Right lobe of liver (tissue), 6 donors: ENCODE measurements around the gene ADCY9. TPM values are rescaled to one million over a fixed set of nuclear protein-coding genes. Genes with fewer than 3 reads are reported as not detected.

ENCODE experiments used
- ATAC-seq, 4 donors: fragments of 200-7000 bp; cut with Tn5 transposase; one replicate each; pipeline ENCODE4 v1.9.1; 2020; ENCODE audit warnings: mild to moderate bottlenecking in 4 of 4, moderate library complexity in 4 of 4
- DNase-seq, 3 donors: peaks; one replicate each; pipeline ENCODE4 v3.0.0-alpha.2; 2020
- H3K27ac ChIP-seq, 3 donors: fragments of 200-600 bp; one replicate each; pipeline ENCODE4 v1.8.0; 2022
- H3K27me3 ChIP-seq, 2 donors: fragments of 200-600 bp; one replicate each; pipeline ENCODE4 v1.8.0; 2022
- H3K36me3 ChIP-seq, 4 donors: fragments of 200-600 bp; sonication (generic) in 1 of 4; one replicate each; pipeline versions ENCODE4 v1.5.1 to v1.8.0; 2017 to 2022; ENCODE audit warnings: control low read depth in 1 of 4
- H3K4me1 ChIP-seq, 4 donors: fragments of 200-600 bp; sonication (generic) in 1 of 4; one replicate each; pipeline versions ENCODE4 v1.5.1 to v1.8.0; 2017 to 2022; ENCODE audit warnings: control low read depth in 1 of 4
- H3K4me3 ChIP-seq, 3 donors: fragments of 200-600 bp; one replicate each; pipeline ENCODE4 v1.8.0; 2022
- H3K9me3 ChIP-seq, 4 donors: fragments of 200-600 bp; sonication (generic) in 1 of 4; one replicate each; pipeline versions ENCODE4 v1.5.1 to v1.8.0; 2017 to 2022; ENCODE audit warnings: control low read depth in 1 of 4
- POLR2A ChIP-seq: fragments of 450-650 bp; IDR thresholded peaks from one replicate; pipeline ENCODE4 v1.6.1; 2017; ENCODE audit warnings: antibody characterized with exemption, mild to moderate bottlenecking
- WGBS: methylation state at CpG from one replicate; pipeline ENCODE4 v1.1.6; 2018; ENCODE audit warnings: low coverage, low lambda C conversion rate; ENCODE audit not compliant: insufficient coverage; ENCODE audit errors: missing lambda C conversion rate; 5-methylcytosine and 5-hydroxymethylcytosine counted together
- intact Hi-C, 2 donors: fragments of 100-400 bp; cut with DNase I; formaldehyde crosslinking; loops; one replicate each; pipeline versions ENCODE4 v1.11.2 to v1.14.1; 2022
- total RNA-seq, 6 experiments: library from RNA; depleted of rRNA in 2 of 6; stranded (reverse); fragments of >200 nt in 2 of 6; fragmentation: NEBNext Ultra II Directional in 3 of 6; extraction: Animal tissue kit (Norgen Biotek cat#: 25700) in 3 of 6; gene quantifications; one replicate each; pipeline versions ENCODE4 v1.1.0 to v1.2.4, GENCODE V29; 2016 to 2023
- TF ChIP-seq, protein P1 (sequence below), 4 donors: fragments of 200-600 bp in 3 of 4; fragments of 450-650 bp in 1 of 4; IDR thresholded peaks; one replicate each; pipeline versions ENCODE4 v1.5.1 to v1.8.0; 2016 to 2022; ENCODE audit warnings: antibody characterized with exemption in 4 of 4, mild to moderate bottlenecking in 2 of 4
- donor health status: DM: no; HTN: yes; CAD: no.
- donor health status: DM: no; HTN: no; CAD: no.
- donor health status: DM: no; HTN: no; CAD: no.
- donor health status: DM: no; HTN: yes; CAD: no.
- donor health status: DM: no; HTN: yes; CAD: no.

The ADCY9 gene
- total RNA-seq, 6 experiments from 2014 or later: 17.3 to 41.5 (median 25.6) TPM

DNA sequence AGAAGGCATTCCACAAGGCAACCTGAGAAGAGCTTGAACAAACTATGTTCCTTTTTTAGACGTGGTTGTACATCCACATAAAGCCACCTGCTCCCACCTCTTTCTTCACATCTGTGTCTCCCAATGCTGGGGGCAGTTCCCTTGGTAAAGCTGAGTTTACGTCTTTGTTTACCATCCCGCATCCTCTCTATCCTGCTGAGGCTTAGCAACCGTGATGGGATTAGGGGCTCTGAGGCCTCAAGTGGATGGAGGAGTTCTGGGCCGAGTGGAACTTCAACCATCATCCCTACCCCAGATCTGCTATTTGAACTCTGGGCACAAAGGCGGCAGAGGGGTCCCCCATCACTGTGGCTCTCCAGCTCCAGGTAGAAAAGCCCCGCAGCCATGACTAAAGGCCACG lies 141.5 kb downstream of the ADCY9 start:
- no peaks in the 10 kb centered on the region for H3K27me3 ChIP-seq
- no peaks in the 10 kb centered on the region for H3K4me1 ChIP-seq
- intact Hi-C loops: no loop called here
- 94% methylated on average over 7 of the region's 8 CpGs for WGBS
- TF ChIP-seq, protein P1, sequence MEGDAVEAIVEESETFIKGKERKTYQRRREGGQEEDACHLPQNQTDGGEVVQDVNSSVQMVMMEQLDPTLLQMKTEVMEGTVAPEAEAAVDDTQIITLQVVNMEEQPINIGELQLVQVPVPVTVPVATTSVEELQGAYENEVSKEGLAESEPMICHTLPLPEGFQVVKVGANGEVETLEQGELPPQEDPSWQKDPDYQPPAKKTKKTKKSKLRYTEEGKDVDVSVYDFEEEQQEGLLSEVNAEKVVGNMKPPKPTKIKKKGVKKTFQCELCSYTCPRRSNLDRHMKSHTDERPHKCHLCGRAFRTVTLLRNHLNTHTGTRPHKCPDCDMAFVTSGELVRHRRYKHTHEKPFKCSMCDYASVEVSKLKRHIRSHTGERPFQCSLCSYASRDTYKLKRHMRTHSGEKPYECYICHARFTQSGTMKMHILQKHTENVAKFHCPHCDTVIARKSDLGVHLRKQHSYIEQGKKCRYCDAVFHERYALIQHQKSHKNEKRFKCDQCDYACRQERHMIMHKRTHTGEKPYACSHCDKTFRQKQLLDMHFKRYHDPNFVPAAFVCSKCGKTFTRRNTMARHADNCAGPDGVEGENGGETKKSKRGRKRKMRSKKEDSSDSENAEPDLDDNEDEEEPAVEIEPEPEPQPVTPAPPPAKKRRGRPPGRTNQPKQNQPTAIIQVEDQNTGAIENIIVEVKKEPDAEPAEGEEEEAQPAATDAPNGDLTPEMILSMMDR (IDR thresholded peaks at IDR 0.05): no peak
- no peak for ATAC-seq
- DNase-seq: no peak
- no peaks in the 10 kb centered on the region for H3K9me3 ChIP-seq
- no peak overlapping the region for H3K27ac ChIP-seq
- no peak overlapping the region for H3K4me3 ChIP-seq
- peaks cover 0 to 33% (median 0%) of the 10 kb centered on the region in 4 donors for H3K36me3 ChIP-seq

DNA sequence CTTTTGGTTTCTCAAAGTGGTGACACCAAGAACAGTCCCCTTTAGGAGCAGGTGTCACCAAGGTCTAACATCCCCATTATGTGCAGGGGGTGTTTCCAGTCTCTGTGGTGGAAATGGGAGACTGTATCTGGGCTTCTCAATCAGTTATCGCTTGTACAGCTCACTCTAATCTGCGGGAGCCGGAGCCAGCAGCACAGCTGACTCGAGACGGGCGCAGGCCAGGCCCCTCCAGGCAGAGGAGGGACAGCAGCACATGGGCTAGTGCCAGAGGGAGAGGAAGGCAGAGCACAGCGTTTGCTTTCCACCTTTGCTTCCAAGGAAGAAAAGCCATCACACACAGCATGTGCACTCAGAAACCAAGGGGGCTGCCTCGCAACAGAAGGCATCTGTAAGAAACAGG lies 144.5 kb downstream of the ADCY9 start:
- no peak for DNase-seq
- WGBS: 83% methylated on average over 2 of the region's 8 CpGs
- Histone ChIP-seq H3K4me1 (no peaks in the 10 kb centered on the region), H3K9me3 (no peaks in the 10 kb centered on the region), H3K27ac (no peak overlapping the region), H3K27me3 (no peaks in the 10 kb centered on the region), H3K4me3 (no peak overlapping the region), H3K36me3 (peaks cover 0 to 19% (median 0%) of the 10 kb centered on the region in 4 donors)
- TF ChIP-seq POLR2A: no peak
- TF ChIP-seq, protein P1 (IDR thresholded peaks at IDR 0.05): no peak
- intact Hi-C loops: no loop called here
- no peak for ATAC-seq

DNA sequence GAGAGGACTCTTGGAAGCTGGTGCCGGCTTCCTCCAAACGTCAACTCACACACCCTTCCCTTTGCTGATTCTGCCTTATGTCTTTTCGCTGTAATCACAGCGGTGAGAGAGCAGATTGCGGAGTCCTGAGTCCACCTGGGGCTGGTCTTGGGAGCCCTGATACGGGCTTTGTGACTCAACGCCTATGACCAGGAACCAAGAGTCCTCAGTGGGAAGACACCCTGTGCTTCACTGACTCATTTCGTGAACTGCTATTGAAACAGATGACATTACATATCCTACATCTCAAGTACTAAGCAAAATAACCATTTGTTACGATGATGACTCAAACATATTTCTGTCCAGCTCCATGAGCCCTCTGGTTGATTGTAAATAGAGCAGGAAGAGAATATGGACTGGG lies 145.0 kb downstream of the ADCY9 start:
- Histone ChIP-seq H3K36me3 (peaks cover 0 to 20% (median 0%) of the 10 kb centered on the region in 4 donors), H3K4me3 (no peak overlapping the region), H3K9me3 (no peaks in the 10 kb centered on the region), H3K4me1 (no peaks in the 10 kb centered on the region), H3K27me3 (no peaks in the 10 kb centered on the region), H3K27ac (no peak overlapping the region)
- TF ChIP-seq, protein P1 (IDR thresholded peaks at IDR 0.05): no peak
- no peak for TF ChIP-seq POLR2A
- 89% methylated on average over 2 of the region's 9 CpGs for WGBS
- intact Hi-C loops: no loop called here
- ATAC-seq (no peak), DNase-seq (no peak)

DNA sequence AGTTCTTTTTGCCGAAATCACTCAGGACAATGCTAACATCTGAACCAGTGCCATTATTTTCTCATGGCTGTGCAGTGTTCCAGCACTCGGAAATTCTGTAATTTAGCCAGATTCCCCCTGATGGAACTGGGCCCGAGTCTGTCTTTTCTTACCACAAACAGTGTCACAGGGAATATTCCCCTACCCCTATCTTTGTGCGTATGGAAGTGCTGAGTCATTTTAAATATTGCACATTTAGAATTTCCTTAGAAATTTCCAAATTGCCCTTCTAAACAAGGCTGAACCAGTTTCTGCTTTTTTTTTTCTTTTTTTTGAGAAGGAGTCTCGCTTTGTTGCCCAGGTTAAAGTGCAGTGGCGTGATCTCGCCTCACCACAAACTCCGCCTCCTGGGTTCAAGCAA lies 147.7 kb downstream of the ADCY9 start:
- ATAC-seq: no peak

More for the DNA sequence above, 147.7 kb downstream of the ADCY9 start:
- intact Hi-C loops: no loop called here
- 88% methylated on average over 6 of the region's 8 CpGs for WGBS
- no peaks in the 10 kb centered on the region for H3K9me3 ChIP-seq
- no peak overlapping the region for H3K27ac ChIP-seq
- peaks cover 0 to 6% (median 0%) of the 10 kb centered on the region in 4 donors for H3K36me3 ChIP-seq
- TF ChIP-seq POLR2A: no peak
- TF ChIP-seq, protein P1 (IDR thresholded peaks at IDR 0.05): no peak
- no peak for DNase-seq
- no peaks in the 10 kb centered on the region for H3K27me3 ChIP-seq
- H3K4me1 ChIP-seq: no peaks in the 10 kb centered on the region
- H3K4me3 ChIP-seq: no peak overlapping the region
